ENCODE measurements around the gene KAZN.

DNA sequence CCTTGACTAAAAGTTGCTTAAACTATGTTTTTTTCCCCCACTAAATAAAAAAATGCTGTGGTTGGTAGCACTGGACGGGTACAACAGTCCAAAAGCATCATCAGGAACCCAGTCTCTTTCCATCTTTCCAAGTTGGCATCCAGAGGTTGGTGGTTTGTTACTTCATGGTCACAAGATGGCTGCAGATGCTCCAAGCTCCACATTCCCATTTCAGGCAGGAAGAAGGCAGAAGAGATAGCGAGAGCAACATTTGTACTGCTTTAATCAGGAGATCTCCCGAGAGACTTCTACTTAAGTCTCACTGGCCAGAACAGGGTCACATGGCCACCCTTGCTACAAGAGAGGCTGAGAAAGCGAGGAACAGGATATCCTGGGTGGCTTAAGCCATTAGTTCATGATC lies 230.2 kb downstream of the KAZN start:
- TF ChIP-seq GATA2 (IDR thresholded peaks at IDR 0.05; ENCODE audit: low read depth, low read length) (no peak), GATA3 (IDR thresholded peaks at IDR 0.05; ENCODE audit: low read depth, low read length) (no peak)

All from SH-SY5Y (cell line).